H9 (cell line): Measurements from ENCODE around the gene BMPER. TPM values are rescaled to one million over a fixed set of nuclear protein-coding genes. Genes with fewer than 3 reads are reported as not detected.

Experiments
- DNase-seq: peaks from one replicate; pipeline ENCODE4 v3.0.0-alpha.2; 2017
- H2AFZ ChIP-seq: one replicate; pipeline ENCODE4 v1.6.1; 2013; ENCODE audit warnings: mild to moderate bottlenecking, low read length, control low read depth, moderate library complexity
- H2AK5ac ChIP-seq: 2 replicates; pipeline ENCODE4 v1.6.1; 2013; ENCODE audit warnings: low read length, control low read depth, mixed read lengths; ENCODE audit not compliant: insufficient read length
- H2BK120ac ChIP-seq: one replicate; pipeline ENCODE4 v1.6.1; 2013; ENCODE audit warnings: low read depth, mild to moderate bottlenecking, low read length, control low read depth, inconsistent platforms; ENCODE audit not compliant: poor library complexity, severe bottlenecking
- H2BK12ac ChIP-seq: 2 replicates; pipeline ENCODE4 v1.6.1; 2013; ENCODE audit warnings: low read length, control low read depth, mixed read lengths, low read depth; ENCODE audit not compliant: insufficient read length
- H2BK15ac ChIP-seq: 2 replicates; pipeline ENCODE4 v1.6.1; 2013; ENCODE audit warnings: low read depth, low read length, control low read depth
- H2BK20ac ChIP-seq: one replicate; pipeline ENCODE4 v1.6.1; 2013; ENCODE audit warnings: low read depth, mild to moderate bottlenecking, low read length, control low read depth, inconsistent platforms; ENCODE audit not compliant: poor library complexity, severe bottlenecking
- H2BK5ac ChIP-seq: 2 replicates; pipeline ENCODE4 v1.6.1; 2013; ENCODE audit warnings: low read length, control low read depth, mixed read lengths; ENCODE audit not compliant: insufficient read length
- H3K14ac ChIP-seq: 2 replicates; pipeline ENCODE4 v1.6.1; 2013; ENCODE audit warnings: low read length, control low read depth; ENCODE audit not compliant: insufficient read depth
- H3K18ac ChIP-seq: 2 replicates; pipeline ENCODE4 v1.6.1; 2013; ENCODE audit warnings: low read depth, mild to moderate bottlenecking, mixed read lengths, low read length, control low read depth; ENCODE audit not compliant: insufficient read length
- H3K23ac ChIP-seq: 2 replicates; pipeline ENCODE4 v1.6.1; 2013; ENCODE audit warnings: low read length, control low read depth, mixed read lengths, low read depth; ENCODE audit not compliant: insufficient read length
- H3K23me2 ChIP-seq: 2 replicates; pipeline ENCODE4 v1.6.1; 2013; ENCODE audit warnings: low read depth, mild to moderate bottlenecking, mixed read lengths, low read length, control low read depth; ENCODE audit not compliant: insufficient read length, poor library complexity, severe bottlenecking
- H3K27ac ChIP-seq: 2 replicates; pipeline ENCODE4 v1.5.1; 2013; ENCODE audit warnings: low read length, control low read depth, mixed read lengths, low read depth; ENCODE audit not compliant: insufficient read length
- H3K27me3 ChIP-seq: 2 replicates; pipeline ENCODE4 v1.6.1; 2013; ENCODE audit warnings: low read length, control low read depth, inconsistent platforms; ENCODE audit not compliant: insufficient read depth
- H3K4ac ChIP-seq: 2 replicates; pipeline ENCODE4 v1.6.1; 2013; ENCODE audit warnings: low read depth, mild to moderate bottlenecking, control low read depth, inconsistent platforms, low read length, moderate library complexity
- H3K4me1 ChIP-seq: 2 replicates; pipeline ENCODE4 v1.6.1; 2013; ENCODE audit warnings: low read length, control low read depth, inconsistent platforms; ENCODE audit not compliant: insufficient read depth
- H3K4me2 ChIP-seq: 2 replicates; pipeline ENCODE4 v1.6.1; 2013; ENCODE audit warnings: low read length, control low read depth, mixed read lengths; ENCODE audit not compliant: insufficient read length, insufficient read depth
- H3K56ac ChIP-seq: 2 replicates; pipeline ENCODE4 v1.6.1; 2013; ENCODE audit warnings: low read depth, mild to moderate bottlenecking, mixed read lengths, low read length, control low read depth; ENCODE audit not compliant: insufficient read length
- H3K79me1 ChIP-seq: 2 replicates; pipeline ENCODE4 v1.6.1; 2013; ENCODE audit warnings: low read depth, mild to moderate bottlenecking, moderate library complexity, low read length, control low read depth, inconsistent platforms; ENCODE audit not compliant: insufficient read depth, poor library complexity, severe bottlenecking
- H3K79me2 ChIP-seq: 2 replicates; pipeline ENCODE4 v1.6.1; 2013; ENCODE audit warnings: low read length, control low read depth, inconsistent platforms; ENCODE audit not compliant: insufficient read depth
- H3K9ac ChIP-seq: 2 replicates; pipeline ENCODE4 v1.6.1; 2013; ENCODE audit warnings: low read length, control low read depth, mixed read lengths; ENCODE audit not compliant: insufficient read length; ENCODE audit errors: extremely low read depth
- H3K9me3 ChIP-seq: one replicate; pipeline ENCODE4 v1.6.1; 2013; ENCODE audit warnings: low read depth, low read length, inconsistent platforms; ENCODE audit not compliant: control insufficient read depth
- H3T11ph ChIP-seq: one replicate; pipeline ENCODE4 v1.6.1; 2013; ENCODE audit warnings: mild to moderate bottlenecking, low read length, control low read depth, inconsistent platforms
- H4K20me1 ChIP-seq: one replicate; pipeline ENCODE4 v1.6.1; 2013; ENCODE audit not compliant: control insufficient read depth, insufficient read length, insufficient read depth
- H4K5ac ChIP-seq: 2 replicates; pipeline ENCODE4 v1.6.1; 2013; ENCODE audit warnings: low read depth, mild to moderate bottlenecking, mixed read lengths, low read length, control low read depth; ENCODE audit not compliant: insufficient read length
- H4K8ac ChIP-seq: replicated peaks from 2 replicates; pipeline ENCODE4 v1.6.1; 2013; ENCODE audit warnings: low read length, control low read depth, mixed read lengths, low read depth; ENCODE audit not compliant: insufficient read length
- H4K91ac ChIP-seq: 2 replicates; pipeline ENCODE4 v1.6.1; 2013; ENCODE audit warnings: low read depth, mild to moderate bottlenecking, moderate library complexity, mixed read lengths, low read length, control low read depth; ENCODE audit not compliant: insufficient read length
- H3K27ac Mint-ChIP-seq, 3 experiments: 2 replicates in 2 of 3; 3 replicates in 1 of 3; pipeline ENCODE4 v1.8.0; 2020 to 2021; ENCODE audit warnings: mixed read lengths in 3 of 3, mild to moderate bottlenecking in 1 of 3, moderate library complexity in 1 of 3
- H3K27me3 Mint-ChIP-seq: 2 replicates; pipeline ENCODE4 v1.8.0; 2021; ENCODE audit warnings: low read depth, mild to moderate bottlenecking, moderate library complexity, mixed read lengths
- H3K36me3 Mint-ChIP-seq, 3 experiments: 2 replicates in 2 of 3; 3 replicates in 1 of 3; pipeline ENCODE4 v1.8.0; 2020 to 2021; ENCODE audit warnings: low read depth in 3 of 3, mixed read lengths in 3 of 3; ENCODE audit not compliant: insufficient read depth in 1 of 3
- H3K4me1 Mint-ChIP-seq, 2 experiments: 2 replicates each; pipeline ENCODE4 v1.8.0; 2020; ENCODE audit warnings: mixed read lengths in 2 of 2
- H3K4me3 Mint-ChIP-seq, 2 experiments: 2 replicates in 1 of 2; 3 replicates in 1 of 2; pipeline ENCODE4 v1.8.0; 2020 to 2021; ENCODE audit warnings: mild to moderate bottlenecking in 2 of 2, mixed read lengths in 2 of 2, moderate library complexity in 1 of 2
- H3K9me3 Mint-ChIP-seq, 2 experiments: 2 replicates in 1 of 2; 3 replicates in 1 of 2; pipeline ENCODE4 v1.8.0; 2020; ENCODE audit warnings: mild to moderate bottlenecking in 2 of 2, mixed read lengths in 2 of 2, moderate library complexity in 1 of 2
- CTCF ChIP-seq: fragments of 200-600 bp; sonication (generic); conservative IDR thresholded peaks from 3 replicates; pipeline ENCODE4 v1.8.0; 2021; ENCODE audit warnings: antibody characterized with exemption, mild to moderate bottlenecking
- WGBS: extraction: QIAGEN DNeasy Blood & Tissue Kit; methylation state at CpG from one replicate; pipeline ENCODE4 v1.1.7; 2013; ENCODE audit warnings: missing lambda C conversion rate, low lambda C conversion rate, mixed read lengths; ENCODE audit not compliant: insufficient read length; ENCODE audit errors: extremely low coverage; 5-methylcytosine and 5-hydroxymethylcytosine counted together
- total RNA-seq: library from RNA; stranded (reverse); gene quantifications from 2 replicates; pipeline ENCODE4 v1.2.1, GENCODE V29; 2021

The BMPER gene
- total RNA-seq, 1 experiment from 2014 or later: 0.20 TPM

- no CpG with 5 or more reads among the region's 8 CpGs for WGBS
- peaks cover 15% of the 10 kb centered on the region; the same call in 1 of the 2 replicates for H3K4me1 ChIP-seq
- no peak overlapping the region for H3K27ac Mint-ChIP-seq
Measured at GRCh38 chr7:34059136-34059828, 153.9 kb downstream of the BMPER start.

More at GRCh38 chr7:34059136-34059828, 153.9 kb downstream of the BMPER start:
- no peaks in the 10 kb centered on the region for H3K79me2 ChIP-seq
- no peaks in the 10 kb centered on the region for H3K36me3 Mint-ChIP-seq
- H2BK120ac ChIP-seq: no peak overlapping the region
- no peak overlapping the region for H4K8ac ChIP-seq
- H4K91ac ChIP-seq: no peak overlapping the region
- H3K18ac ChIP-seq: no peak overlapping the region
- no peak overlapping the region for H3K4me3 Mint-ChIP-seq
- H3K23me2 ChIP-seq: no peaks in the 10 kb centered on the region
- H2BK12ac ChIP-seq: no peak overlapping the region
- H2AK5ac ChIP-seq: no peak overlapping the region
- no peak overlapping the region for H3K56ac ChIP-seq
- H3T11ph ChIP-seq: no peak overlapping the region
- H3K9me3 Mint-ChIP-seq: no peaks in the 10 kb centered on the region
- no peaks in the 10 kb centered on the region for H3K79me1 ChIP-seq
- H3K27ac ChIP-seq: no peak overlapping the region
- no peak overlapping the region for H3K4ac ChIP-seq
- no peak overlapping the region for H2BK20ac ChIP-seq
- H3K4me1 Mint-ChIP-seq: peaks cover 36 to 38% of the 10 kb centered on the region in 2 experiments
- no peaks in the 10 kb centered on the region for H4K20me1 ChIP-seq
- no peak overlapping the region for H2AFZ ChIP-seq
- no peak overlapping the region for H2BK5ac ChIP-seq
- no peak for TF ChIP-seq CTCF
- no peak overlapping the region for H3K9ac ChIP-seq
- no peak overlapping the region for H3K14ac ChIP-seq
- no peaks in the 10 kb centered on the region for H3K27me3 Mint-ChIP-seq
- H3K23ac ChIP-seq: no peak overlapping the region
- no peak overlapping the region for H2BK15ac ChIP-seq
- DNase-seq: no peak
- no peak overlapping the region for H3K4me2 ChIP-seq
- no peaks in the 10 kb centered on the region for H3K9me3 ChIP-seq
- no peak overlapping the region for H4K5ac ChIP-seq
- H3K27me3 ChIP-seq: no peaks in the 10 kb centered on the region
